Measurements from ENCODE around the gene ACAD8. TPM values are rescaled to one million over a fixed set of nuclear protein-coding genes. Genes with fewer than 3 reads are reported as not detected.

The ACAD8 gene
- total and polyA plus RNA-seq, 3 donors from 2014 or later = 27.4 to 47.9 (median 35.1) TPM

GRCh38 chr11:134275188-134275533 is 21.8 kb downstream of the ACAD8 start:
- TF ChIP-seq CTCF (IDR thresholded peaks at IDR 0.05) (no peak), POLR2A (IDR thresholded peaks at IDR 0.05) (no peak)
- Histone ChIP-seq H3K27ac (peak overlapping the region in 1 of 2 donors; percentile 72), H3K9me3 (no peaks in the 10 kb centered on the region), H3K27me3 (no peaks in the 10 kb centered on the region), H3K4me1 (peaks cover 7% of the 10 kb centered on the region), H3K36me3 (ENCODE audit: low read depth, missing control alignments) (no peaks in the 10 kb centered on the region), H3K4me3 (peak overlapping the region; percentile 51 to 72)
- intact Hi-C loops (cut with DNase I; ENCODE audit: low total_unique reads) = loop anchor here (10.0 kb wide), 1 partner anchor 50 kb away; no protein-coding TSS in a partner anchor
- 14 to 20% methylated on average over 5 of the region's 5 CpGs for WGBS, 2 donors
- no peak for DNase-seq

- no peaks in the 10 kb centered on the region for H3K27me3 ChIP-seq
- peak within 1 kb of the TSS; percentile 52 to 72 for H3K27ac ChIP-seq
- TF ChIP-seq POLR2A (IDR thresholded peaks at IDR 0.05) (no peak), CTCF (IDR thresholded peaks at IDR 0.05) (peak in 2 of 3 experiments; percentile 16 to 30)
- intact Hi-C loops (cut with DNase I; ENCODE audit: low total_unique reads) = loop anchor here (10.0 kb wide), 1 partner anchor 49 kb away; no protein-coding TSS in a partner anchor
- H3K4me3 ChIP-seq = peak within 1 kb of the TSS; percentile 51 to 72
- peak; percentile 66 for DNase-seq
- H3K9me3 ChIP-seq = no peaks in the 10 kb centered on the region
- no peaks in the 10 kb centered on the region for H3K36me3 ChIP-seq (ENCODE audit: low read depth, missing control alignments)
- peaks cover 7% of the 10 kb centered on the region for H3K4me1 ChIP-seq
- WGBS, 2 donors = 3% methylated on average over 21 to 67 of the region's 68 CpGs
Measured at GRCh38 chr11:134275534-134276395, 22.4 kb downstream of the ACAD8 start, which contains the start of gene GLB1L3. TSS of gene GLB1L3 (plus strand) at chr11:134276379. CDS start at chr11:134276741, 362 bp downstream.

- Histone ChIP-seq H3K4me3 (peak overlapping the region; percentile 51 to 72), H3K9me3 (no peaks in the 10 kb centered on the region), H3K4me1 (peaks cover 7% of the 10 kb centered on the region), H3K27ac (peak overlapping the region; percentile 52 to 72), H3K36me3 (ENCODE audit: low read depth, missing control alignments) (no peaks in the 10 kb centered on the region), H3K27me3 (no peaks in the 10 kb centered on the region)
- TF ChIP-seq CTCF (IDR thresholded peaks at IDR 0.05) (no peak), POLR2A (IDR thresholded peaks at IDR 0.05) (no peak)
- DNase-seq = no peak
- WGBS, 2 donors = 0% methylated on average over 43 of the region's 88 CpGs; no CpG with 5 or more reads in 1 of the 2 donors
- intact Hi-C loops (cut with DNase I; ENCODE audit: low total_unique reads) = loop anchor here (10.0 kb wide), 1 partner anchor 48 kb away; no protein-coding TSS in a partner anchor
Measured at GRCh38 chr11:134276396-134277182, 23.2 kb downstream of the ACAD8 start.

GRCh38 chr11:134277183-134278001 is 24.0 kb downstream of the ACAD8 start:
- intact Hi-C loops (cut with DNase I; ENCODE audit: low total_unique reads) = loop anchor here (10.0 kb wide), 1 partner anchor 47 kb away; no protein-coding TSS in a partner anchor
- H3K9me3 ChIP-seq = no peaks in the 10 kb centered on the region
- peak overlapping the region; percentile 51 to 72 for H3K4me3 ChIP-seq
- no peak for DNase-seq
- 15% methylated on average over 34 to 36 of the region's 36 CpGs for WGBS, 2 donors
- H3K27ac ChIP-seq = no peak overlapping the region
- H3K4me1 ChIP-seq = peaks cover 7% of the 10 kb centered on the region
- H3K36me3 ChIP-seq (ENCODE audit: low read depth, missing control alignments) = no peaks in the 10 kb centered on the region
- TF ChIP-seq CTCF (IDR thresholded peaks at IDR 0.05) = no peak
- no peak for TF ChIP-seq POLR2A (IDR thresholded peaks at IDR 0.05)
- no peaks in the 10 kb centered on the region for H3K27me3 ChIP-seq

Data from testis (tissue), 3 donors.